K562 treated with DMSO at 1 percent for 4 hours (cell line): ENCODE results near the gene EBLN2. TPM values are rescaled to one million over a fixed set of nuclear protein-coding genes. Genes with fewer than 3 reads are reported as not detected.

Experiments used
- total RNA-seq: library from RNA; unstranded; fragments of 300-600 nt; gene quantifications from 2 replicates; pipeline ENCODE4 v1.2.3, GENCODE V29; 2022; ENCODE audit not compliant: insufficient read depth

Gene EBLN2
- total RNA-seq: not detected in 2 replicates

DNA sequence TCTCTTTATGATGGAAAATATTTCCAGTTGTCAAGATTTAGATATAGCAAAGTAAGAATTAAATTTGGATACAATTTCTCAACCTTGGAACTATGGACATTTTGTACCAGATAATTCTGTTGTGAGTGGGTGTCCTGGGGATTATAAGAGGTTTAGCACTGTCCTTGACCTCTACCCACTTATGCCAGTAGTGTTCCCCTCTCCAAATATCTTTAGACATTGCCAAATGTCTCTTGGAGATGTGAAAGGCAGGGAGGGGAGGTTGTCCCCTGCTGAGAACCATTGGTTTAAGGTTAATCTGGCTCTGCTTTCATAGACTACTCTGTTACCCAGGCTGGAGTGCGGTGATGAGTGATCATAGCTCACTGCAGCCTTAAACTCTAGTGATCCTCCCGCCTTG lies at the start of gene EBLN2:
Gene EBLN2, plus strand, starts transcription at position 244 of the 400 bp plus-strand sequence. CDS start 423 bp downstream, outside the sequence.

Other genes starting within 250 kb of the EBLN2 start
- gene SHQ1, start 213.2 kb upstream of the EBLN2 start, total RNA-seq: 4.5 and 9.4 TPM in 2 replicates
- gene GXYLT2, start 173.6 kb upstream of the EBLN2 start, total RNA-seq: 0.93 and 1.3 TPM in 2 replicates
- 9.7 and 12.3 TPM in 2 replicates for gene PPP4R2, start 64.8 kb upstream of the EBLN2 start, total RNA-seq